H9 (cell line): ENCODE data around the gene ACACA. TPM values are rescaled to one million over a fixed set of nuclear protein-coding genes. Genes with fewer than 3 reads are reported as not detected.

Experiments
- DNase-seq: peaks from one replicate; pipeline ENCODE4 v3.0.0-alpha.2; 2017
- H2AFZ ChIP-seq: one replicate; pipeline ENCODE4 v1.6.1; 2013; ENCODE audit warnings: mild to moderate bottlenecking, low read length, control low read depth, moderate library complexity
- H2AK5ac ChIP-seq: 2 replicates; pipeline ENCODE4 v1.6.1; 2013; ENCODE audit warnings: low read length, control low read depth, mixed read lengths; ENCODE audit not compliant: insufficient read length
- H2BK120ac ChIP-seq: one replicate; pipeline ENCODE4 v1.6.1; 2013; ENCODE audit warnings: low read depth, mild to moderate bottlenecking, low read length, control low read depth, inconsistent platforms; ENCODE audit not compliant: poor library complexity, severe bottlenecking
- H2BK12ac ChIP-seq: 2 replicates; pipeline ENCODE4 v1.6.1; 2013; ENCODE audit warnings: low read length, control low read depth, mixed read lengths, low read depth; ENCODE audit not compliant: insufficient read length
- H2BK15ac ChIP-seq: 2 replicates; pipeline ENCODE4 v1.6.1; 2013; ENCODE audit warnings: low read depth, low read length, control low read depth
- H2BK20ac ChIP-seq: one replicate; pipeline ENCODE4 v1.6.1; 2013; ENCODE audit warnings: low read depth, mild to moderate bottlenecking, low read length, control low read depth, inconsistent platforms; ENCODE audit not compliant: poor library complexity, severe bottlenecking
- H2BK5ac ChIP-seq: 2 replicates; pipeline ENCODE4 v1.6.1; 2013; ENCODE audit warnings: low read length, control low read depth, mixed read lengths; ENCODE audit not compliant: insufficient read length
- H3K14ac ChIP-seq: 2 replicates; pipeline ENCODE4 v1.6.1; 2013; ENCODE audit warnings: low read length, control low read depth; ENCODE audit not compliant: insufficient read depth
- H3K18ac ChIP-seq: 2 replicates; pipeline ENCODE4 v1.6.1; 2013; ENCODE audit warnings: low read depth, mild to moderate bottlenecking, mixed read lengths, low read length, control low read depth; ENCODE audit not compliant: insufficient read length
- H3K23ac ChIP-seq: 2 replicates; pipeline ENCODE4 v1.6.1; 2013; ENCODE audit warnings: low read length, control low read depth, mixed read lengths, low read depth; ENCODE audit not compliant: insufficient read length
- H3K23me2 ChIP-seq: 2 replicates; pipeline ENCODE4 v1.6.1; 2013; ENCODE audit warnings: low read depth, mild to moderate bottlenecking, mixed read lengths, low read length, control low read depth; ENCODE audit not compliant: insufficient read length, poor library complexity, severe bottlenecking
- H3K27ac ChIP-seq: 2 replicates; pipeline ENCODE4 v1.5.1; 2013; ENCODE audit warnings: low read length, control low read depth, mixed read lengths, low read depth; ENCODE audit not compliant: insufficient read length
- H3K27me3 ChIP-seq: 2 replicates; pipeline ENCODE4 v1.6.1; 2013; ENCODE audit warnings: low read length, control low read depth, inconsistent platforms; ENCODE audit not compliant: insufficient read depth
- H3K4ac ChIP-seq: 2 replicates; pipeline ENCODE4 v1.6.1; 2013; ENCODE audit warnings: low read depth, mild to moderate bottlenecking, control low read depth, inconsistent platforms, low read length, moderate library complexity
- H3K4me1 ChIP-seq: 2 replicates; pipeline ENCODE4 v1.6.1; 2013; ENCODE audit warnings: low read length, control low read depth, inconsistent platforms; ENCODE audit not compliant: insufficient read depth
- H3K4me2 ChIP-seq: 2 replicates; pipeline ENCODE4 v1.6.1; 2013; ENCODE audit warnings: low read length, control low read depth, mixed read lengths; ENCODE audit not compliant: insufficient read length, insufficient read depth
- H3K56ac ChIP-seq: 2 replicates; pipeline ENCODE4 v1.6.1; 2013; ENCODE audit warnings: low read depth, mild to moderate bottlenecking, mixed read lengths, low read length, control low read depth; ENCODE audit not compliant: insufficient read length
- H3K79me1 ChIP-seq: 2 replicates; pipeline ENCODE4 v1.6.1; 2013; ENCODE audit warnings: low read depth, mild to moderate bottlenecking, moderate library complexity, low read length, control low read depth, inconsistent platforms; ENCODE audit not compliant: insufficient read depth, poor library complexity, severe bottlenecking
- H3K79me2 ChIP-seq: 2 replicates; pipeline ENCODE4 v1.6.1; 2013; ENCODE audit warnings: low read length, control low read depth, inconsistent platforms; ENCODE audit not compliant: insufficient read depth
- H3K9ac ChIP-seq: 2 replicates; pipeline ENCODE4 v1.6.1; 2013; ENCODE audit warnings: low read length, control low read depth, mixed read lengths; ENCODE audit not compliant: insufficient read length; ENCODE audit errors: extremely low read depth
- H3K9me3 ChIP-seq: one replicate; pipeline ENCODE4 v1.6.1; 2013; ENCODE audit warnings: low read depth, low read length, inconsistent platforms; ENCODE audit not compliant: control insufficient read depth
- H3T11ph ChIP-seq: one replicate; pipeline ENCODE4 v1.6.1; 2013; ENCODE audit warnings: mild to moderate bottlenecking, low read length, control low read depth, inconsistent platforms
- H4K20me1 ChIP-seq: one replicate; pipeline ENCODE4 v1.6.1; 2013; ENCODE audit not compliant: control insufficient read depth, insufficient read length, insufficient read depth
- H4K5ac ChIP-seq: 2 replicates; pipeline ENCODE4 v1.6.1; 2013; ENCODE audit warnings: low read depth, mild to moderate bottlenecking, mixed read lengths, low read length, control low read depth; ENCODE audit not compliant: insufficient read length
- H4K8ac ChIP-seq: replicated peaks from 2 replicates; pipeline ENCODE4 v1.6.1; 2013; ENCODE audit warnings: low read length, control low read depth, mixed read lengths, low read depth; ENCODE audit not compliant: insufficient read length
- H4K91ac ChIP-seq: 2 replicates; pipeline ENCODE4 v1.6.1; 2013; ENCODE audit warnings: low read depth, mild to moderate bottlenecking, moderate library complexity, mixed read lengths, low read length, control low read depth; ENCODE audit not compliant: insufficient read length
- H3K27ac Mint-ChIP-seq, 3 experiments: 2 replicates in 2 of 3; 3 replicates in 1 of 3; pipeline ENCODE4 v1.8.0; 2020 to 2021; ENCODE audit warnings: mixed read lengths in 3 of 3, mild to moderate bottlenecking in 1 of 3, moderate library complexity in 1 of 3
- H3K27me3 Mint-ChIP-seq: 2 replicates; pipeline ENCODE4 v1.8.0; 2021; ENCODE audit warnings: low read depth, mild to moderate bottlenecking, moderate library complexity, mixed read lengths
- H3K36me3 Mint-ChIP-seq, 3 experiments: 2 replicates in 2 of 3; 3 replicates in 1 of 3; pipeline ENCODE4 v1.8.0; 2020 to 2021; ENCODE audit warnings: low read depth in 3 of 3, mixed read lengths in 3 of 3; ENCODE audit not compliant: insufficient read depth in 1 of 3
- H3K4me1 Mint-ChIP-seq, 2 experiments: 2 replicates each; pipeline ENCODE4 v1.8.0; 2020; ENCODE audit warnings: mixed read lengths in 2 of 2
- H3K4me3 Mint-ChIP-seq, 2 experiments: 2 replicates in 1 of 2; 3 replicates in 1 of 2; pipeline ENCODE4 v1.8.0; 2020 to 2021; ENCODE audit warnings: mild to moderate bottlenecking in 2 of 2, mixed read lengths in 2 of 2, moderate library complexity in 1 of 2
- H3K9me3 Mint-ChIP-seq, 2 experiments: 2 replicates in 1 of 2; 3 replicates in 1 of 2; pipeline ENCODE4 v1.8.0; 2020; ENCODE audit warnings: mild to moderate bottlenecking in 2 of 2, mixed read lengths in 2 of 2, moderate library complexity in 1 of 2
- WGBS: extraction: QIAGEN DNeasy Blood & Tissue Kit; methylation state at CpG from one replicate; pipeline ENCODE4 v1.1.7; 2013; ENCODE audit warnings: missing lambda C conversion rate, low lambda C conversion rate, mixed read lengths; ENCODE audit not compliant: insufficient read length; ENCODE audit errors: extremely low coverage; 5-methylcytosine and 5-hydroxymethylcytosine counted together
- total RNA-seq: library from RNA; stranded (reverse); gene quantifications from 2 replicates; pipeline ENCODE4 v1.2.1, GENCODE V29; 2021
- TF ChIP-seq, protein P1 (sequence below): fragments of 200-600 bp; sonication (generic); conservative IDR thresholded peaks from 3 replicates; pipeline ENCODE4 v1.8.0; 2021; ENCODE audit warnings: antibody characterized with exemption, mild to moderate bottlenecking

Gene ACACA
- total RNA-seq, 1 experiment from 2014 or later, result 135 TPM

DNA sequence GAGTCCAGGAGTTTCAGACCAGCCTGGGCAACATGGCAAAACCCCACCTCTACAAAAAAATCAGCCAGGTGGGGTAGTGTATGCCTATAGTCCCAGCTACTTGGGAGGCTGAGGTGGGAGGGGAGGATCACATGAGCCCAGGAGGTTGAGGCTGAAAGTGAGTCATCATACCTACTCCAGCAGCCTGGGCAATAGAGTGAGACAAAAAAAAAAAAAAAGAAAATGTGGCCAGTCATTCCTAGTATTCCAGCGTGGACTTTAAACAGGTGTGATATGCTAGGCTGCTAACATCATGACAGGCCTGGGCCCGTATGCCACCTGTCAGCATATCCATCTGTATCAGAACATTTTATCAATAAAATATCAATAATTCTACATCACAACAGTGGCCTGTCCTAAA lies 314.6 kb downstream of the ACACA start:
- no peak overlapping the region for H4K8ac ChIP-seq
- peak overlapping the region in 1 of 3 experiments; percentile 68; a peak in 2 of 7 replicates for H3K27ac Mint-ChIP-seq
- WGBS, result no CpG with 5 or more reads among the region's 2 CpGs
- H3K79me2 ChIP-seq, result no peaks in the 10 kb centered on the region
- no peak overlapping the region for H3K18ac ChIP-seq
- H3K27me3 ChIP-seq, result no peaks in the 10 kb centered on the region
- H4K20me1 ChIP-seq, result no peaks in the 10 kb centered on the region
- H3K4me1 ChIP-seq, result no peaks in the 10 kb centered on the region
- no peak overlapping the region for H2BK120ac ChIP-seq
- no peak overlapping the region for H3K4me2 ChIP-seq
- no peaks in the 10 kb centered on the region for H3K23me2 ChIP-seq
- H3T11ph ChIP-seq, result no peak overlapping the region
- no peaks in the 10 kb centered on the region for H3K9me3 ChIP-seq
- no peaks in the 10 kb centered on the region; the same call in 1 of the 2 replicates for H3K27me3 Mint-ChIP-seq
- H2BK20ac ChIP-seq, result no peak overlapping the region
- no peak overlapping the region for H2AFZ ChIP-seq
- peaks cover 10 to 12% of the 10 kb centered on the region in 2 experiments for H3K4me1 Mint-ChIP-seq
- no peaks in the 10 kb centered on the region for H3K79me1 ChIP-seq
- no peak overlapping the region for H3K9ac ChIP-seq
- no peak overlapping the region for H3K27ac ChIP-seq
- H2AK5ac ChIP-seq, result no peak overlapping the region
- no peak overlapping the region for H2BK5ac ChIP-seq
- TF ChIP-seq, protein P1, sequence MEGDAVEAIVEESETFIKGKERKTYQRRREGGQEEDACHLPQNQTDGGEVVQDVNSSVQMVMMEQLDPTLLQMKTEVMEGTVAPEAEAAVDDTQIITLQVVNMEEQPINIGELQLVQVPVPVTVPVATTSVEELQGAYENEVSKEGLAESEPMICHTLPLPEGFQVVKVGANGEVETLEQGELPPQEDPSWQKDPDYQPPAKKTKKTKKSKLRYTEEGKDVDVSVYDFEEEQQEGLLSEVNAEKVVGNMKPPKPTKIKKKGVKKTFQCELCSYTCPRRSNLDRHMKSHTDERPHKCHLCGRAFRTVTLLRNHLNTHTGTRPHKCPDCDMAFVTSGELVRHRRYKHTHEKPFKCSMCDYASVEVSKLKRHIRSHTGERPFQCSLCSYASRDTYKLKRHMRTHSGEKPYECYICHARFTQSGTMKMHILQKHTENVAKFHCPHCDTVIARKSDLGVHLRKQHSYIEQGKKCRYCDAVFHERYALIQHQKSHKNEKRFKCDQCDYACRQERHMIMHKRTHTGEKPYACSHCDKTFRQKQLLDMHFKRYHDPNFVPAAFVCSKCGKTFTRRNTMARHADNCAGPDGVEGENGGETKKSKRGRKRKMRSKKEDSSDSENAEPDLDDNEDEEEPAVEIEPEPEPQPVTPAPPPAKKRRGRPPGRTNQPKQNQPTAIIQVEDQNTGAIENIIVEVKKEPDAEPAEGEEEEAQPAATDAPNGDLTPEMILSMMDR, result no peak
- H2BK12ac ChIP-seq, result no peak overlapping the region
- peaks cover 37 to 71% (median 53%) of the 10 kb centered on the region in 3 experiments; a peak in 6 of 7 replicates for H3K36me3 Mint-ChIP-seq
- H3K56ac ChIP-seq, result no peak overlapping the region
- H3K4me3 Mint-ChIP-seq, result no peak overlapping the region
- H2BK15ac ChIP-seq, result no peak overlapping the region
- no peak overlapping the region for H4K5ac ChIP-seq
- H3K9me3 Mint-ChIP-seq, result no peaks in the 10 kb centered on the region
- H4K91ac ChIP-seq, result no peak overlapping the region
- H3K4ac ChIP-seq, result no peak overlapping the region
- H3K23ac ChIP-seq, result no peak overlapping the region
- no peak for DNase-seq
- no peak overlapping the region for H3K14ac ChIP-seq
